ENCODE data around the gene CCR2.

GRCh38 chr3:46383211-46383950 is 29.5 kb downstream of the CCR2 start:
- TF ChIP-seq ZNF565 (CRISPR knock-in tag; conservative IDR thresholded peaks at IDR 0.05; ENCODE audit: low read depth) (no peak), ZFP3 (CRISPR knock-in tag; IDR thresholded peaks at IDR 0.05) (no peak), ARNTL (CRISPR knock-in tag; IDR thresholded peaks at IDR 0.05; ENCODE audit: borderline replicate concordance, low read depth) (no peak), ZNF70 (CRISPR knock-in tag; IDR thresholded peaks at IDR 0.05) (no peak), ISL1 (CRISPR knock-in tag; IDR thresholded peaks at IDR 0.05) (no peak), ZFP30 (CRISPR knock-in tag; IDR thresholded peaks at IDR 0.05) (no peak), ESRRG (CRISPR knock-in tag; IDR thresholded peaks at IDR 0.05) (no peak), RARB (CRISPR knock-in tag; IDR thresholded peaks at IDR 0.05) (no peak), CSDC2 (CRISPR knock-in tag; IDR thresholded peaks at IDR 0.05) (no peak)
- TF ChIP-seq, protein P1, sequence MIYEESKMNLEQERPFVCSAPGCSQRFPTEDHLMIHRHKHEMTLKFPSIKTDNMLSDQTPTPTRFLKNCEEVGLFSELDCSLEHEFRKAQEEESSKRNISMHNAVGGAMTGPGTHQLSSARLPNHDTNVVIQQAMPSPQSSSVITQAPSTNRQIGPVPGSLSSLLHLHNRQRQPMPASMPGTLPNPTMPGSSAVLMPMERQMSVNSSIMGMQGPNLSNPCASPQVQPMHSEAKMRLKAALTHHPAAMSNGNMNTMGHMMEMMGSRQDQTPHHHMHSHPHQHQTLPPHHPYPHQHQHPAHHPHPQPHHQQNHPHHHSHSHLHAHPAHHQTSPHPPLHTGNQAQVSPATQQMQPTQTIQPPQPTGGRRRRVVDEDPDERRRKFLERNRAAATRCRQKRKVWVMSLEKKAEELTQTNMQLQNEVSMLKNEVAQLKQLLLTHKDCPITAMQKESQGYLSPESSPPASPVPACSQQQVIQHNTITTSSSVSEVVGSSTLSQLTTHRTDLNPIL (CRISPR knock-in tag; IDR thresholded peaks at IDR 0.05; ENCODE audit: low read depth) = no peak
